HG02870 (cell line): ENCODE results near the gene TMEM229B.
"Not testable (repeated sequence)": the region's sequence is repeated elsewhere in the genome, so short reads cannot be mapped to it uniquely, and the experiment has no call there.

Source experiments
- ATAC-seq: cut with Tn5 transposase; IDR thresholded peaks from one replicate; pipeline ENCODE4 v1.9.1; 2021; ENCODE audit warnings: mild to moderate bottlenecking, moderate library complexity; ENCODE audit not compliant: unreplicated experiment

Gene TMEM229B

GRCh38 chr14:67457782-67458181, 30.7 kb downstream of the TMEM229B start:
- no peak for ATAC-seq

- no peak for ATAC-seq
Measured at GRCh38 chr14:67456732-67457131, 31.8 kb downstream of the TMEM229B start.

GRCh38 chr14:67453575-67454300, 34.8 kb downstream of the TMEM229B start:
- ATAC-seq: no peak

GRCh38 chr14:67451667-67452066, 36.9 kb downstream of the TMEM229B start:
- ATAC-seq: not testable (repeated sequence)

- ATAC-seq: no peak
Measured at GRCh38 chr14:67449096-67449495, 39.4 kb downstream of the TMEM229B start.

- no peak for ATAC-seq
Measured at GRCh38 chr14:67447033-67447381, 41.5 kb downstream of the TMEM229B start.

- ATAC-seq: no peak
Measured at GRCh38 chr14:67446371-67447032, 42.0 kb downstream of the TMEM229B start.

- no peak for ATAC-seq
Measured at GRCh38 chr14:67444395-67444794, 44.1 kb downstream of the TMEM229B start.

- ATAC-seq: no peak
Measured at GRCh38 chr14:67442139-67442906, 46.2 kb downstream of the TMEM229B start.

- no peak for ATAC-seq
Measured at GRCh38 chr14:67441672-67442071, 46.8 kb downstream of the TMEM229B start.

GRCh38 chr14:67441256-67441655, 47.3 kb downstream of the TMEM229B start:
- no peak for ATAC-seq

- ATAC-seq: no peak
Measured at GRCh38 chr14:67440513-67440912, 48.0 kb downstream of the TMEM229B start.

GRCh38 chr14:67438969-67439368, 49.6 kb downstream of the TMEM229B start:
- no peak for ATAC-seq

- ATAC-seq: no peak
Measured at GRCh38 chr14:67436006-67436866, 52.3 kb downstream of the TMEM229B start.

- ATAC-seq: no peak
Measured at GRCh38 chr14:67435603-67436002, 52.9 kb downstream of the TMEM229B start.

GRCh38 chr14:67432050-67432564, 56.4 kb downstream of the TMEM229B start:
- ATAC-seq: no peak

- no peak for ATAC-seq
Measured at GRCh38 chr14:67429510-67430205, 58.9 kb downstream of the TMEM229B start.

- no peak for ATAC-seq
Measured at GRCh38 chr14:67428501-67429031, 60.0 kb downstream of the TMEM229B start.

GRCh38 chr14:67426983-67427606, 61.4 kb downstream of the TMEM229B start:
- ATAC-seq: no peak
